ENCODE results near the gene TEX22. TPM values are rescaled to one million over a fixed set of nuclear protein-coding genes. Genes with fewer than 3 reads are reported as not detected.

Gene TEX22
- total RNA-seq, 2 experiments from 2014 or later: 1.9 to 2.4 TPM

DNA sequence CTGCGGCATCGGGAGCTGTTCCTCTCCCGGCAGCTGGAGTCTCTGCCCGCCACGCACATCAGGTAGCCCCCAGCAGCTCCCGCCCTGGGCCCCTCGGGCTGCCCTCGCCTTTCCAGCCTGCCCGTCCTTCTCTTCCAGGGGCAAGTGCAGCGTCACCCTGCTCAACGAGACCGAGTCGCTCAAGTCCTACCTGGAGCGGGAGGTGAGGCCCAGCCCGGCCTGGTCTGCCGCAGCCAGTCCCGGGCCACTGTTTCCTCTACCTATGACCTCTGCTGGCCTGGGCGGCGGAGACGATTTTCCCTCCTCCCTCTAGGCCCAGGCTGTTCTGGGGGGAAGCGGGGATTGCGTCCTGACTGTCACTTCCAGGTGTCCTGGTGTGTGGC lies 51.8 kb downstream of the TEX22 start:
- H3K4me1 Mint-ChIP-seq (ENCODE audit: low read depth): no peaks in the 10 kb centered on the region

DNA sequence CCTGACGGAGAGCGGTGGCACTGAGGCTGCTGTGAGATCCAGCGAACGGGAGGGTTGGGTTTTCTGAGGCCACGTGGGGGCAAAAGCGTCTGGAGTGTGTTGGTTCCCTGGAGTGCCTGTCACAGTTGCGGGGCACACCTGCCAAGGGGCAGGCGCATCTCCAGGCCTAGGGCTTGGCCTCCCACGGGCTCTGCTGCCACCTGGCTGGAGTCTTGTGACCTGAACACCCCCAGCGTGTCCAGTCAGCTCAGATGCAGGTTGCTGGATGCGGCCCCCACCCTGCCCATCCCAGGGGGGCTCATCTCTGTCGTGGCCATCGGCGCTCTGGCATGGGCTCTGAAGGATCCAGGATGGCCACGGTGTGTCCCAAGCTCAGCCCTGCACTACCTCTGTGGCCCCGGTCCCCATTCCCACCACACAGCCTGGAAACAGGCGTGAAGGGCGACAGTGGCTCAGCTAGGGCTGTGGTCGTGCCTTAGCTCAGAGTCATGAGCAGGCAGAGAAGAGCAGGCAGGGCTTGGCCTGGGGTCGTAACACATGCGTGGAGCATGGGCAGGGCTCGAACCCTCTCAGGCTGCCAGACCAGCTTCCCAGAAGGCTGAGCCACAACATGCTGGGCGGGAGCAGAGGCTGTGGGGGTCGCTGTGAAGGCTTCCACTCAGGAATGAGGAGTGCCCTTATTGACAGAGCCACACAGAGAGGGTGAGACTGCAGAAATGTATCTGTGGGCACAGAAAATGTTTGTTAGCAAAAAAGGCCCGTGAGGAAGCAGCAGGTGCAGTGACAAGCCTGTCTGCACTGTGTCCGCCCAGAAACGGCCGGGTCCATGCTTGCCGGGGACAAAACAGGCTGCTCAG lies 52.8 kb downstream of the TEX22 start:
- Mint-ChIP-seq H3K27ac (no peak overlapping the region), H3K4me1 (ENCODE audit: low read depth) (no peaks in the 10 kb centered on the region), H3K27me3 (ENCODE audit: low read depth) (no peaks in the 10 kb centered on the region), H3K9me3 (ENCODE audit: insufficient read depth) (no peaks in the 10 kb centered on the region), H3K36me3 (ENCODE audit: low read depth) (peaks cover 13% of the 10 kb centered on the region), H3K4me3 (no peak overlapping the region)
- no peak for DNase-seq
- ATAC-seq: no peak
- ChIA-PET CTCF (interaction anchor here (1.1 kb wide), 1 partner anchor 31 kb away, joined by 3 read pairs; no protein-coding TSS in a partner anchor), POLR2A (no interaction called here)

More for the DNA sequence above, 51.8 kb downstream of the TEX22 start:
- peaks cover 9% of the 10 kb centered on the region for H3K36me3 Mint-ChIP-seq (ENCODE audit: low read depth)
- no peaks in the 10 kb centered on the region for H3K27me3 Mint-ChIP-seq (ENCODE audit: low read depth)
- H3K27ac Mint-ChIP-seq: no peak overlapping the region
- no peak for ATAC-seq
- H3K4me3 Mint-ChIP-seq: no peak overlapping the region
- no peaks in the 10 kb centered on the region for H3K9me3 Mint-ChIP-seq (ENCODE audit: insufficient read depth)
- ChIA-PET CTCF (no interaction called here), POLR2A (no interaction called here)
- no peak for DNase-seq

GRCh38 chr14:105452963-105453362 lies 54.6 kb downstream of the TEX22 start:
- POLR2A ChIA-PET: interaction anchor here (0.6 kb wide), 1 partner anchor 15 kb away, joined by 3 read pairs; no protein-coding TSS in a partner anchor

DNA sequence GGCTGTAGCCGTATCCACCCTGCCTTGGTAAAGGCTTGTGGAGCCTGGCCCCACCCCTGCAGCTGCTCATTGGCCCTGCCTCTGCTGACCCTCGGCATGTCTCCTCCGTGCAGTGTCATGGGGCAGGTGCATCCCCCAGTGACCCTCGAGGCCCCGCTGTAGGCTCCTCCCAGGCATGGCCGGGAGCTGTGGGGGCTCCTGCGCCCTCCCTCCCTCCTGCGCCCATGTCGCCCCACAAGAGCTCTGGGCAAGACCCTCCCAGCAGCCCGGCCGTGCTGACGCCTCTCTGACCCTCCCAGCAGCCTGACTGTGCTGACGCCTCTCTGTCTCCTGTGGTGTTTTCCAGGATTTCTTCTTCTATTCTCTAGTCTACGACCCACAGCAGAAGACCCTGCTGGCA lies 55.5 kb downstream of the TEX22 start:
- H3K9me3 Mint-ChIP-seq (ENCODE audit: insufficient read depth): no peaks in the 10 kb centered on the region
- DNase-seq: no peak
- no peak overlapping the region for H3K27ac Mint-ChIP-seq
- no peak overlapping the region for H3K4me3 Mint-ChIP-seq
- ChIA-PET POLR2A (no interaction called here), CTCF (interaction anchor here (1.9 kb wide), 1 partner anchor 36 kb away, joined by 4 read pairs; no protein-coding TSS in a partner anchor)
- no peaks in the 10 kb centered on the region for H3K27me3 Mint-ChIP-seq (ENCODE audit: low read depth)
- peaks cover 13% of the 10 kb centered on the region for H3K36me3 Mint-ChIP-seq (ENCODE audit: low read depth)
- H3K4me1 Mint-ChIP-seq (ENCODE audit: low read depth): no peaks in the 10 kb centered on the region
- no peak for ATAC-seq

More at GRCh38 chr14:105452963-105453362, 54.6 kb downstream of the TEX22 start:
- CTCF ChIA-PET: interaction anchor here (1.9 kb wide), 1 partner anchor 37 kb away, joined by 4 read pairs; no protein-coding TSS in a partner anchor
- no peak overlapping the region for H3K27ac Mint-ChIP-seq
- H3K36me3 Mint-ChIP-seq (ENCODE audit: low read depth): peaks cover 13% of the 10 kb centered on the region
- no peaks in the 10 kb centered on the region for H3K27me3 Mint-ChIP-seq (ENCODE audit: low read depth)
- H3K9me3 Mint-ChIP-seq (ENCODE audit: insufficient read depth): no peaks in the 10 kb centered on the region
- no peaks in the 10 kb centered on the region for H3K4me1 Mint-ChIP-seq (ENCODE audit: low read depth)
- DNase-seq (no peak), ATAC-seq (no peak)
- no peak overlapping the region for H3K4me3 Mint-ChIP-seq

DNA sequence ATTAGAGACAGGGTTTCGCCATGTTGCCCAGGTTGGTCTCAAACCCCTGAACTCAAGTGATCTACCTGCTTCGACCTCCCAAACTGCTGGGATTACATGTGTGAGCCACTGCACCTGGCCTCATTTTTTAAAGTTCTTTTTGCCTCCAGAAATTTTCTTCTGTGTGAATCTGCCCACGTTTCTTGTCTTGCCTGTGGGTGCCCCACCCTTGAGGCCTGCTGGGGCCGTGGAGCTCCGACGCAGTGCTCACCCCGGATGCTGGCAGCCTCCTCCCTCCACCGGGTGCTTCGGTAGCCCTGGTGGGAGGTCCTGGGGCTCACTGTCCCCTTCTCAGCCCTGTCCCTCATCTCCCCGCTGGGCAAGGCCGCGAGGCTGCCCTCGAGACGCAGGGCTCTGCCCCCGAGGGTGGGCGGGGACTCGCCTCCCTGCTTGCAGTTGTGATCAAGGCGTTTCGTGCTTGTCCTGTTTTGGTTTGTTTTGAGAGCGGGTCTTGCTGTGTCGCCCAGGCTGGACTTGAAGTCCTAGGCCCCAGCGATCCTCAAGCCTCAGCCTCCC lies 56.8 kb downstream of the TEX22 start:
- ChIA-PET CTCF (no interaction called here), POLR2A (interaction anchor here (0.6 kb wide), 1 partner anchor 134 kb away, joined by 3 read pairs; no protein-coding TSS in a partner anchor)
- Mint-ChIP-seq H3K4me3 (no peak overlapping the region), H3K27me3 (ENCODE audit: low read depth) (no peaks in the 10 kb centered on the region), H3K27ac (no peak overlapping the region), H3K9me3 (ENCODE audit: insufficient read depth) (no peaks in the 10 kb centered on the region), H3K36me3 (ENCODE audit: low read depth) (peaks cover 12% of the 10 kb centered on the region), H3K4me1 (ENCODE audit: low read depth) (no peaks in the 10 kb centered on the region)
- DNase-seq: no peak
- no peak for ATAC-seq

GRCh38 chr14:105455766-105456660 lies 57.7 kb downstream of the TEX22 start:
- ATAC-seq (no peak), DNase-seq (no peak)
- ChIA-PET POLR2A (no interaction called here), CTCF (no interaction called here)
- Mint-ChIP-seq H3K4me3 (no peak overlapping the region), H3K36me3 (ENCODE audit: low read depth) (peaks cover 9% of the 10 kb centered on the region), H3K4me1 (ENCODE audit: low read depth) (no peaks in the 10 kb centered on the region), H3K27me3 (ENCODE audit: low read depth) (no peaks in the 10 kb centered on the region), H3K27ac (no peak overlapping the region), H3K9me3 (ENCODE audit: insufficient read depth) (no peaks in the 10 kb centered on the region)

- POLR2A ChIA-PET: interaction anchor here (1.1 kb wide), 1 partner anchor 17 kb away, joined by 4 read pairs; no protein-coding TSS in a partner anchor
- peaks cover 10% of the 10 kb centered on the region for H3K36me3 Mint-ChIP-seq (ENCODE audit: low read depth)
- H3K27ac Mint-ChIP-seq: no peak overlapping the region
- CTCF ChIA-PET: interaction anchor here (1.4 kb wide), 1 partner anchor 105 kb away, joined by 3 read pairs; no protein-coding TSS in a partner anchor
- DNase-seq (no peak), ATAC-seq (no peak)
- H3K9me3 Mint-ChIP-seq (ENCODE audit: insufficient read depth): no peaks in the 10 kb centered on the region
- H3K4me3 Mint-ChIP-seq: no peak overlapping the region
- no peaks in the 10 kb centered on the region for H3K27me3 Mint-ChIP-seq (ENCODE audit: low read depth)
- no peaks in the 10 kb centered on the region for H3K4me1 Mint-ChIP-seq (ENCODE audit: low read depth)
Measured at GRCh38 chr14:105456736-105457617, 58.6 kb downstream of the TEX22 start.

- H3K27ac Mint-ChIP-seq: no peak overlapping the region
- peaks cover 11% of the 10 kb centered on the region for H3K36me3 Mint-ChIP-seq (ENCODE audit: low read depth)
- no peaks in the 10 kb centered on the region for H3K27me3 Mint-ChIP-seq (ENCODE audit: low read depth)
- ATAC-seq (no peak), DNase-seq (no peak)
- H3K9me3 Mint-ChIP-seq (ENCODE audit: insufficient read depth): no peaks in the 10 kb centered on the region
- POLR2A ChIA-PET: interaction anchor here (1.1 kb wide), 1 partner anchor 16 kb away, joined by 4 read pairs; no protein-coding TSS in a partner anchor
- H3K4me3 Mint-ChIP-seq: no peak overlapping the region
- CTCF ChIA-PET: interaction anchor here (1.4 kb wide), 1 partner anchor 106 kb away, joined by 3 read pairs; no protein-coding TSS in a partner anchor
- no peaks in the 10 kb centered on the region for H3K4me1 Mint-ChIP-seq (ENCODE audit: low read depth)
Measured at GRCh38 chr14:105458010-105458409, 59.7 kb downstream of the TEX22 start.

DNA sequence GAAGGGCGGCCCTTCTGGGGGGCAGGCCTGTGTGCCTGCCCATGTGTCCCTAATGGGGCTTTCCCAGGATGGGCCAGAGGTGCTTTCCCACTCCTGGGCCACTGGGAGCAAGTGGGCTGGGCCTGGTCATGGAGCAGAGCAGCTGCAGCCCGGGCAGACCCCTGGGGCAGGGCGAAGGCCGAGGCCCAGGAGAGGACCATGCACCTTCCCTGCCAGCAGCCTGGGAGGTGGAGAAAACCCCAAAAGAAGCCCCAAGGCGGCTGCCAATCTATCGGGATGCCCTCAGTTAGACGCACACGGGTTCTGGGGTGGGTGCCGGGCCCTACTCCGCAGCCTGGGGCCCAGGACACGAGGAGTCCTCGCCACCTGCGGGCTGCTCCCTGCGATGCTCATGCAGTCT lies 60.2 kb downstream of the TEX22 start:
- DNase-seq: no peak
- Mint-ChIP-seq H3K4me1 (ENCODE audit: low read depth) (no peaks in the 10 kb centered on the region), H3K27me3 (ENCODE audit: low read depth) (no peaks in the 10 kb centered on the region), H3K4me3 (no peak overlapping the region), H3K9me3 (ENCODE audit: insufficient read depth) (no peaks in the 10 kb centered on the region), H3K36me3 (ENCODE audit: low read depth) (peaks cover 14% of the 10 kb centered on the region), H3K27ac (no peak overlapping the region)
- POLR2A ChIA-PET: no interaction called here
- CTCF ChIA-PET: no interaction called here
- no peak for ATAC-seq

GRCh38 chr14:105460116-105460515 lies 61.8 kb downstream of the TEX22 start:
- Mint-ChIP-seq H3K27me3 (ENCODE audit: low read depth) (no peaks in the 10 kb centered on the region), H3K9me3 (ENCODE audit: insufficient read depth) (no peaks in the 10 kb centered on the region), H3K4me3 (no peak overlapping the region), H3K4me1 (ENCODE audit: low read depth) (no peaks in the 10 kb centered on the region), H3K27ac (no peak overlapping the region), H3K36me3 (ENCODE audit: low read depth) (peaks cover 14% of the 10 kb centered on the region)
- no peak for DNase-seq
- ChIA-PET CTCF (no interaction called here), POLR2A (no interaction called here)
- no peak for ATAC-seq

DNA sequence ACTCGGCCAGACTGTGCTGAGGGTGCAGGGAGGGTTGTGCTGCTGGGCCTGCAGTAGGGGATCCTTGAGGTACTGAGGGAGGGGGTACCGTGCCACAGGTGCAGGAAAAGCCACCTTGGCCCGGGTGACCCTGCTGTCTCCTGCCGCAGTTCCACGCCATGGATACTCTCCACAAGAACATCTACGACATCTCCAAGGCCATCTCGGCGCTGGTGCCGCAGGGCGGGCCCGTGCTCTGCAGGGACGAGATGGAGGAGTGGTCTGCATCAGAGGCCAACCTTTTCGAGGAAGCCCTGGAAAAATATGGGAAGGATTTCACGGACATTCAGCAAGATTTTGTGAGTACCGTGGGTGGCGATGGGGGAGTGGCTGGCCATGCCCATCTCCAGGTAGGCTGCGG lies 62.3 kb downstream of the TEX22 start:
- CTCF ChIA-PET: no interaction called here
- DNase-seq: no peak
- Mint-ChIP-seq H3K4me1 (ENCODE audit: low read depth) (no peaks in the 10 kb centered on the region), H3K27me3 (ENCODE audit: low read depth) (no peaks in the 10 kb centered on the region), H3K9me3 (ENCODE audit: insufficient read depth) (no peaks in the 10 kb centered on the region), H3K36me3 (ENCODE audit: low read depth) (peaks cover 11% of the 10 kb centered on the region), H3K27ac (no peak overlapping the region), H3K4me3 (no peak overlapping the region)
- POLR2A ChIA-PET: no interaction called here
- ATAC-seq: no peak

Measured in activated CD8-positive, alpha-beta T cell treated with anti-CD3 and anti-CD28 coated beads, Interleukin-2, amount 10 ng/mL, durations not matched to agents 7 days and 5 days (primary cell).